HEK293T (cell line): ENCODE measurements around the gene CACNA1E.

Source experiments
- CTCF ChIA-PET: fragments of 350-600 bp; formaldehyde crosslinking; extraction: SDS; loops from one replicate; lab custom pipeline; 2021; ENCODE audit warnings: antibody characterized with exemption, inconsistent platforms; lab: Yijun Ruan, JAX
- POLR2A ChIA-PET: fragments of 350-600 bp; formaldehyde crosslinking; extraction: SDS; loops from one replicate; lab custom pipeline; 2020; ENCODE audit warnings: antibody characterized with exemption, inconsistent platforms; lab: Yijun Ruan, JAX
- DNase-seq: peaks from one replicate; pipeline ENCODE4 v3.0.0; 2012; ENCODE audit warnings: mixed read lengths; ENCODE audit errors: extremely low spot score
- ARNT ChIP-seq: fragments of 450-650 bp; IDR thresholded peaks from 2 replicates; pipeline ENCODE4 v1.6.1; 2017; ENCODE audit warnings: mild to moderate bottlenecking
- BHLHE40 ChIP-seq: fragments of 450-650 bp; IDR thresholded peaks from 2 replicates; pipeline ENCODE4 v1.6.1; 2016; ENCODE audit warnings: mild to moderate bottlenecking, moderate library complexity, borderline replicate concordance
- CTBP1 ChIP-seq: fragments of 450-650 bp; IDR thresholded peaks from 2 replicates; pipeline ENCODE4 v1.6.1; 2016; ENCODE audit warnings: borderline replicate concordance
- ELF4 ChIP-seq: fragments of 450-650 bp; IDR thresholded peaks from 2 replicates; pipeline ENCODE4 v1.6.1; 2017; ENCODE audit warnings: antibody characterized with exemption
- FOXA1 ChIP-seq: fragments of 450-650 bp; IDR thresholded peaks from 2 replicates; pipeline ENCODE4 v1.6.1; 2016; ENCODE audit warnings: mild to moderate bottlenecking
- FOXK2 ChIP-seq: fragments of 450-650 bp; IDR thresholded peaks from 2 replicates; pipeline ENCODE4 v1.6.1; 2016; ENCODE audit warnings: mild to moderate bottlenecking
- FOXM1 ChIP-seq: fragments of 450-650 bp; IDR thresholded peaks from 2 replicates; pipeline ENCODE4 v1.6.1; 2017; ENCODE audit warnings: mild to moderate bottlenecking, borderline replicate concordance
- HDGF ChIP-seq: fragments of 450-650 bp; IDR thresholded peaks from 2 replicates; pipeline ENCODE4 v1.6.1; 2017; ENCODE audit warnings: antibody characterized with exemption, borderline replicate concordance
- L3MBTL2 ChIP-seq: fragments of 450-650 bp; conservative IDR thresholded peaks from 2 replicates; pipeline ENCODE4 v1.6.1; 2016; ENCODE audit warnings: mild to moderate bottlenecking
- LEF1 ChIP-seq: fragments of 450-650 bp; IDR thresholded peaks from 2 replicates; pipeline ENCODE4 v1.6.1; 2017; ENCODE audit warnings: mild to moderate bottlenecking, borderline replicate concordance
- NFRKB ChIP-seq: fragments of 450-650 bp; IDR thresholded peaks from 2 replicates; pipeline ENCODE4 v1.6.1; 2016; ENCODE audit warnings: mild to moderate bottlenecking, moderate library complexity
- SP1 ChIP-seq: fragments of 450-650 bp; IDR thresholded peaks from 2 replicates; pipeline ENCODE4 v1.6.1; 2017
- SUZ12 ChIP-seq: fragments of 450-650 bp; IDR thresholded peaks from 2 replicates; pipeline ENCODE4 v1.6.1; 2016; ENCODE audit warnings: mild to moderate bottlenecking
- TARDBP ChIP-seq: fragments of 450-650 bp; IDR thresholded peaks from 2 replicates; pipeline ENCODE4 v1.6.1; 2016
- ZNF384 ChIP-seq: fragments of 450-650 bp; IDR thresholded peaks from 2 replicates; pipeline ENCODE4 v1.6.1; 2016
- TF ChIP-seq, protein P1 (sequence below): fragments of 450-650 bp; IDR thresholded peaks from 2 replicates; pipeline ENCODE4 v1.6.1; 2016

Gene CACNA1E

DNA sequence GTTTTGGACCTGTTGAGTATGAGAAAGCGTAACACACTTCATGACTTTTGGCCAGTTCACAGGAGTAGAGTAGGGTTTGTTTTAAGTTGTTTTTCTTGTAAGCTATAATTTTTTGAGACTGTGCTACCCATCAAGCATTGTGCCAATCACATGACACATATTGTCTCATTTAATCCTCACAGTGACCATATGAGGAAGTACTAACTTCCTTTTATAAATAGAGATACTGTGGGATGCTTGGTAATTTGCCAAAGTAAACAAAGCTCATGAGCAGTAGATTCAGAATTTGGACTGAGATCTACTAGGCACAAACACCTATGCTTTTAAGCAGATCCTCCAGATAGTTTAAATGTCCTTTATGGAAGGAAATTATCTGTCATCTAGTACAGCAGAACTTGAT is 178.3 kb downstream of the CACNA1E start:
- DNase-seq = no peak
- ChIA-PET POLR2A (no interaction called here), CTCF (no interaction called here)
- TF ChIP-seq ARNT = no peak
- no peak for TF ChIP-seq CTBP1
- no peak for TF ChIP-seq SUZ12
- TF ChIP-seq TARDBP = no peak
- no peak for TF ChIP-seq L3MBTL2
- no peak for TF ChIP-seq FOXA1
- no peak for TF ChIP-seq FOXM1
- TF ChIP-seq LEF1 = no peak
- no peak for TF ChIP-seq HDGF
- no peak for TF ChIP-seq FOXK2

DNA sequence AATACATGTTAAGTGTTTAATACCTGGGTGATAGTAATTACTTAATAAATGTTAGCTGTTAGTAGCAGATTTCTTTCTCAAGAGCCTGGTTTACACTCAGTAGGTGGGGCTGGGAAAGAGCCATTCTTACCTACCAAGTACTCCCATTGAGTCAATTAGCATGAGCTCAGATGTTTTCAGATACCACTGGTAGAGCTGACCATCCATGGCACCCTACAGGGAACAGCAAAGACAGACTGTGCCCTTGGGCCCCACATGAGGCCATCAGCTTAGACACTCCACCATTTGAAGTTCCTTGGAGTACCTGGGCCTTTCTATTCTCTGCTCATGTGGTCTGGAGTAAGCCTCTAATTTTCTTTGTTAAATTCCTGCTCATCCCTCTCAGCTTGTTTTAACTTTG is 179.3 kb downstream of the CACNA1E start:
- POLR2A ChIA-PET = no interaction called here
- TF ChIP-seq ARNT (no peak), ELF4 (no peak), BHLHE40 (no peak), FOXA1 (no peak), FOXM1 (no peak), HDGF (no peak), FOXK2 (no peak), TARDBP (no peak)
- CTCF ChIA-PET = interaction anchor here (0.6 kb wide), 1 partner anchor 47 kb away, joined by 3 read pairs; no protein-coding TSS in a partner anchor

DNA sequence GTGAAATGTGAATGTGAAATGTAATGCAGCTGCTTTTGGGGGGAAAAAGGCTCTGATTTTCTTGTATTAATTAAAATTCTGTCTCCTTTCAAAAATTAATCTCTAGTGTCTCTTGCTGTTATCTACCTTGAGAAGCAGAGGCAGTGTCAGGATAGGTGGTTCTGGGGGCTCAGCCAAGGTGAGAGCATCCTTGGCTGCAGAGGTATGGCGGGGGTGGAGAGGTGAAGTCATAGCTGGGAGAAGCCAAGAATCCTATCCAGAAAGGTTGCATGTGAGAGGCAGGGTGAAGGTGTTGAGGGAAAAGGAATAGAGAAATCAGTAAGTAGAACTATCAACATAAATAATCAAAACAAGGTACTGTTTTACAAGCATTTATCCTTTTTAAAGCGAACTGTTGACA is 181.2 kb downstream of the CACNA1E start:
- DNase-seq = no peak
- TF ChIP-seq FOXM1 (no peak), BHLHE40 (no peak), ARNT (no peak), SP1 (no peak), NFRKB (no peak), LEF1 (no peak), ELF4 (no peak), FOXK2 (no peak), ZNF384 (no peak), SUZ12 (no peak), HDGF (no peak), L3MBTL2 (no peak), TARDBP (no peak), FOXA1 (no peak), CTBP1 (no peak)
- TF ChIP-seq, protein P1, sequence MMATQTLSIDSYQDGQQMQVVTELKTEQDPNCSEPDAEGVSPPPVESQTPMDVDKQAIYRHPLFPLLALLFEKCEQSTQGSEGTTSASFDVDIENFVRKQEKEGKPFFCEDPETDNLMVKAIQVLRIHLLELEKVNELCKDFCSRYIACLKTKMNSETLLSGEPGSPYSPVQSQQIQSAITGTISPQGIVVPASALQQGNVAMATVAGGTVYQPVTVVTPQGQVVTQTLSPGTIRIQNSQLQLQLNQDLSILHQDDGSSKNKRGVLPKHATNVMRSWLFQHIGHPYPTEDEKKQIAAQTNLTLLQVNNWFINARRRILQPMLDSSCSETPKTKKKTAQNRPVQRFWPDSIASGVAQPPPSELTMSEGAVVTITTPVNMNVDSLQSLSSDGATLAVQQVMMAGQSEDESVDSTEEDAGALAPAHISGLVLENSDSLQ = no peak
- POLR2A ChIA-PET = no interaction called here
- CTCF ChIA-PET = no interaction called here

More for the DNA sequence above, 179.3 kb downstream of the CACNA1E start:
- no peak for DNase-seq

- TF ChIP-seq FOXM1 = no peak
- TF ChIP-seq SUZ12 = no peak
- TF ChIP-seq BHLHE40 = no peak
- TF ChIP-seq FOXA1 = no peak
- ChIA-PET POLR2A (no interaction called here), CTCF (no interaction called here)
- no peak for DNase-seq
These were observed 185.9 kb downstream of the CACNA1E start for GRCh38 chr1:181669246-181669645.

GRCh38 chr1:181674617-181675016 is 191.3 kb downstream of the CACNA1E start:
- CTCF ChIA-PET = no interaction called here
- TF ChIP-seq ARNT (no peak), LEF1 (no peak), HDGF (no peak), FOXK2 (no peak), BHLHE40 (no peak), TARDBP (no peak), FOXM1 (no peak), FOXA1 (no peak), SP1 (no peak), ELF4 (no peak), CTBP1 (no peak), ZNF384 (no peak), SUZ12 (no peak), NFRKB (no peak), L3MBTL2 (no peak)
- TF ChIP-seq, protein P1 = no peak
- no peak for DNase-seq

DNA sequence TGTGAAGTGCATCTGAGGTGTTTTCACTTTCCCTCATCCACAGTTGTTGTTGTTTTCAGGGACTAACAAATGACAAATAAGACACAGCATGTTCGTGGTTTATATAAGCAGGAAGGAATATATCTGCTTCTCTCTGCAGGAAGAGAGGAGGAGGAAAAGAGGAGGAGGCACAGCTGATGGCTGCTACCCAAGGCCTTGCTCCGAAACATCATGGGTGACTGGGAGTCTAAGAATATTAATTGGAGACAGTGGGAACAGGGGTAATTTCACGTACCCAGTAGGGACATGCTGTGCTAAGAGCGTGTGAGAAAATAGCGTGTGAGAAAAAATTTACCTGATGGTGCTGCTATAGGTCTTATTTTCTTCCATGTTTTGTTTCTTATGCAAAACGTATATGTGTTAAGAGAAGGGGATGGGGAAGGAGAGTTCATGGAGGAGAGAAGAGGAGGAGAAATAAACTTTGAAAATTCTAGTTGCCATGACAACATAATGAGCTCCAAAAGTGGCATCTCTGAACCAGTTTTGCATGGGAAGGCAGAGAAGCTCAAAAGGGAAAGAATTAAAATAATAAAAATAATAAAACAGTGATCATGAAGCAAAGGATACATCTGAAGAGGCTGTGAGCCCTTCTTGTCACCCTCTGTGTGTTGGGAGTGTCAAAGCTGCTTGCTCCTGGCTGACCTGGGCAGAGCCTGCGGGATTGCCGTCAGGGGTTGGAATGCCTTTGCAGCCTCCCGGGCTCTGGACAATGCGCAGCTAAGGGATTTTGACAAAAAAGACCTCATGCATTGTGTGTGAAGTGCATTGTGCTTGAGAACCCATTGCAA is 192.0 kb downstream of the CACNA1E start:
- TF ChIP-seq ARNT (no peak), FOXM1 (no peak), HDGF (no peak), L3MBTL2 (no peak), FOXK2 (no peak), SP1 (no peak), FOXA1 (no peak), NFRKB (no peak)
- CTCF ChIA-PET = no interaction called here
- no peak for DNase-seq
- POLR2A ChIA-PET = no interaction called here

More at GRCh38 chr1:181674617-181675016, 191.3 kb downstream of the CACNA1E start:
- POLR2A ChIA-PET = no interaction called here
